GM19043 (cell line): ENCODE results near the gene ADIPOR2.

ENCODE experiments used
- ATAC-seq: cut with Tn5 transposase; IDR thresholded peaks from one replicate; pipeline ENCODE4 v1.9.1; 2021; ENCODE audit warnings: low read depth; ENCODE audit not compliant: unreplicated experiment

The ADIPOR2 gene

GRCh38 chr12:1690578-1691122, at the start of gene ADIPOR2:
Gene ADIPOR2 (plus strand): TSS chr12:1691070. CDS start chr12:1754344, 63,274 bp downstream.
- ATAC-seq = peak; percentile 90

GRCh38 chr12:1642513-1642912, 48.4 kb upstream of the ADIPOR2 start:
- ATAC-seq = no peak

GRCh38 chr12:1643043-1643442, 47.8 kb upstream of the ADIPOR2 start:
- ATAC-seq = no peak

- ATAC-seq = no peak
Observed at GRCh38 chr12:1643905-1644533, 46.9 kb upstream of the ADIPOR2 start.

GRCh38 chr12:1644534-1645438, 46.1 kb upstream of the ADIPOR2 start:
- no peak for ATAC-seq

GRCh38 chr12:1645819-1646218, 45.1 kb upstream of the ADIPOR2 start:
- no peak for ATAC-seq

GRCh38 chr12:1646569-1647284, 44.1 kb upstream of the ADIPOR2 start:
- ATAC-seq = no peak

- ATAC-seq = no peak
Observed at GRCh38 chr12:1647285-1647669, 43.6 kb upstream of the ADIPOR2 start.

- ATAC-seq = no peak
Observed at GRCh38 chr12:1650260-1650977, 40.5 kb upstream of the ADIPOR2 start.

GRCh38 chr12:1650978-1651361, 39.9 kb upstream of the ADIPOR2 start:
- no peak for ATAC-seq

- no peak for ATAC-seq
Observed at GRCh38 chr12:1651946-1652345, 38.9 kb upstream of the ADIPOR2 start.

GRCh38 chr12:1655225-1655788, 35.6 kb upstream of the ADIPOR2 start:
- ATAC-seq = no peak

GRCh38 chr12:1656902-1657301, 34.0 kb upstream of the ADIPOR2 start:
- no peak for ATAC-seq

GRCh38 chr12:1657688-1658087, 33.2 kb upstream of the ADIPOR2 start:
- ATAC-seq = no peak

GRCh38 chr12:1660304-1661187, 30.3 kb upstream of the ADIPOR2 start:
- ATAC-seq = no peak

- peak; percentile 74 for ATAC-seq
Observed at GRCh38 chr12:1661553-1662335, 29.1 kb upstream of the ADIPOR2 start.

- ATAC-seq = no peak
Observed at GRCh38 chr12:1662761-1663439, 28.0 kb upstream of the ADIPOR2 start.
